WTC11 (cell line): Measurements from ENCODE around the gene RBSN. TPM values are rescaled to one million over a fixed set of nuclear protein-coding genes. Genes with fewer than 3 reads are reported as not detected.

Source experiments
- ATAC-seq: fragments of 200-7000 bp; cut with Tn5 transposase; 2 replicates; pipeline ENCODE4 v1.10.0; 2021; ENCODE audit warnings: mild to moderate bottlenecking, moderate library complexity
- CTCF ChIA-PET: fragments of 300-600 bp; sonication (Branson Sonifier 250); formaldehyde crosslinking; loops from one replicate; lab custom pipeline; 2021; ENCODE audit warnings: antibody characterized with exemption; lab: Charles Lee
- POLR2A ChIA-PET: fragments of 350-600 bp; sonication (Branson Sonifier 250); formaldehyde crosslinking; loops from one replicate; lab custom pipeline; 2021; ENCODE audit warnings: antibody characterized with exemption; lab: Charles Lee
- DNase-seq: peaks from one replicate; pipeline ENCODE4 v3.0.0; 2021; ENCODE audit warnings: low spot score
- H3K27ac Mint-ChIP-seq: 2 replicates; pipeline ENCODE4 v1.8.0; 2021; ENCODE audit warnings: mixed read lengths
- H3K27me3 Mint-ChIP-seq: 2 replicates; pipeline ENCODE4 v1.8.0; 2021; ENCODE audit warnings: low read depth, mild to moderate bottlenecking, moderate library complexity, mixed read lengths
- H3K36me3 Mint-ChIP-seq: 2 replicates; pipeline ENCODE4 v1.8.0; 2021; ENCODE audit warnings: mixed read lengths
- H3K4me1 Mint-ChIP-seq: 2 replicates; pipeline ENCODE4 v1.8.0; 2022; ENCODE audit warnings: mixed read lengths
- H3K4me3 Mint-ChIP-seq: 2 replicates; pipeline ENCODE4 v1.8.0; 2021; ENCODE audit warnings: mild to moderate bottlenecking, moderate library complexity, mixed read lengths
- H3K9me3 Mint-ChIP-seq: 2 replicates; pipeline ENCODE4 v1.8.0; 2021; ENCODE audit warnings: mixed read lengths
- AR ChIP-seq: fragments of 250-450 bp; sonication (Bioruptor Pico); IDR thresholded peaks from 2 replicates; pipeline ENCODE4 v1.9.0; 2021; ENCODE audit warnings: mild to moderate bottlenecking
- ARID4B ChIP-seq: sonication (generic); formaldehyde crosslinking; IDR thresholded peaks from 2 replicates; pipeline ENCODE4 v1.8.0; 2023; ENCODE audit warnings: missing genetic modification reagents, mild to moderate bottlenecking, borderline replicate concordance
- ATF1 ChIP-seq: sonication (generic); formaldehyde crosslinking; IDR thresholded peaks from 2 replicates; pipeline ENCODE4 v1.8.1; 2023; ENCODE audit warnings: mild to moderate bottlenecking, moderate library complexity, missing genetic modification reagents
- ATF2 ChIP-seq: sonication (generic); formaldehyde crosslinking; IDR thresholded peaks from 2 replicates; pipeline ENCODE4 v1.8.1; 2022; ENCODE audit warnings: low read depth, missing genetic modification reagents, borderline replicate concordance
- CTCF ChIP-seq: fragments of 200-600 bp; IDR thresholded peaks from 2 replicates; pipeline ENCODE4 v1.8.0; 2022; ENCODE audit warnings: antibody characterized with exemption
- FOXP1 ChIP-seq: sonication (generic); formaldehyde crosslinking; IDR thresholded peaks from 2 replicates; pipeline ENCODE4 v1.8.0; 2022; ENCODE audit warnings: missing genetic modification reagents, mild to moderate bottlenecking, moderate library complexity, borderline replicate concordance
- FOXP4 ChIP-seq: sonication (generic); formaldehyde crosslinking; IDR thresholded peaks from 2 replicates; pipeline ENCODE4 v1.8.0; 2022; ENCODE audit warnings: mild to moderate bottlenecking, missing genetic modification reagents
- GABPB1 ChIP-seq: sonication (generic); formaldehyde crosslinking; IDR thresholded peaks from 2 replicates; pipeline ENCODE4 v1.8.1; 2023; ENCODE audit warnings: mild to moderate bottlenecking, missing genetic modification reagents
- HMGXB4 ChIP-seq: sonication (generic); formaldehyde crosslinking; IDR thresholded peaks from 2 replicates; pipeline ENCODE4 v1.8.1; 2023; ENCODE audit warnings: mild to moderate bottlenecking, moderate library complexity, missing genetic modification reagents
- MAX ChIP-seq: sonication (generic); formaldehyde crosslinking; IDR thresholded peaks from 2 replicates; pipeline ENCODE4 v1.8.0; 2022; ENCODE audit warnings: mild to moderate bottlenecking, missing genetic modification reagents
- NFYB ChIP-seq: sonication (generic); formaldehyde crosslinking; conservative IDR thresholded peaks from 2 replicates; pipeline ENCODE4 v1.8.0; 2022; ENCODE audit warnings: low read depth, missing genetic modification reagents
- OVOL2 ChIP-seq: fragments of 250-450 bp; sonication (Bioruptor Pico); IDR thresholded peaks from 2 replicates; pipeline ENCODE4 v1.9.0; 2021; ENCODE audit warnings: mild to moderate bottlenecking, borderline replicate concordance
- STAT6 ChIP-seq: sonication (generic); formaldehyde crosslinking; conservative IDR thresholded peaks from 2 replicates; pipeline ENCODE4 v1.8.1; 2023; ENCODE audit warnings: mild to moderate bottlenecking, low read depth, missing genetic modification reagents, moderate library complexity
- TEAD4 ChIP-seq: sonication (generic); formaldehyde crosslinking; IDR thresholded peaks from 2 replicates; pipeline ENCODE4 v1.8.0; 2022; ENCODE audit warnings: mild to moderate bottlenecking, missing genetic modification reagents
- ZNF263 ChIP-seq: sonication (generic); formaldehyde crosslinking; IDR thresholded peaks from 2 replicates; pipeline ENCODE4 v1.8.1; 2022; ENCODE audit warnings: low read depth, mild to moderate bottlenecking, moderate library complexity, missing genetic modification reagents
- ZNF423 ChIP-seq: fragments of 250-450 bp; sonication (Bioruptor Pico); IDR thresholded peaks from 2 replicates; pipeline ENCODE4 v2.1.2; 2022; ENCODE audit warnings: mild to moderate bottlenecking, moderate library complexity
- total RNA-seq: library from RNA; stranded (reverse); gene quantifications from 3 replicates; pipeline ENCODE4 v1.2.3, GENCODE V29; 2021

The RBSN gene
- total RNA-seq, 1 experiment from 2014 or later: 24.2 TPM

GRCh38 chr3:15043408-15044171, 55.4 kb downstream of the RBSN start:
- H3K4me3 Mint-ChIP-seq: no peak overlapping the region
- no peaks in the 10 kb centered on the region for H3K4me1 Mint-ChIP-seq
- no peak for TF ChIP-seq ARID4B (CRISPR knock-in tag)
- TF ChIP-seq MAX: no peak
- no peak for TF ChIP-seq AR (CRISPR knock-in tag)
- no peak for TF ChIP-seq FOXP4 (CRISPR knock-in tag)
- ChIA-PET CTCF (no interaction called here), POLR2A (no interaction called here)
- H3K27me3 Mint-ChIP-seq: no peaks in the 10 kb centered on the region
- H3K36me3 Mint-ChIP-seq: peaks cover 78% of the 10 kb centered on the region
- H3K9me3 Mint-ChIP-seq: no peaks in the 10 kb centered on the region
- no peak for ATAC-seq
- H3K27ac Mint-ChIP-seq: no peak overlapping the region
- DNase-seq: no peak

- Mint-ChIP-seq H3K36me3 (peaks cover 79% of the 10 kb centered on the region), H3K9me3 (no peaks in the 10 kb centered on the region), H3K27me3 (no peaks in the 10 kb centered on the region), H3K4me3 (no peak overlapping the region), H3K4me1 (no peaks in the 10 kb centered on the region), H3K27ac (no peak overlapping the region)
- DNase-seq: no peak
- POLR2A ChIA-PET: no interaction called here
- CTCF ChIA-PET: no interaction called here
- no peak for ATAC-seq
- TF ChIP-seq ZNF423 (no peak), HMGXB4 (CRISPR knock-in tag) (no peak), ATF1 (no peak), ATF2 (no peak), ZNF263 (no peak), GABPB1 (CRISPR knock-in tag) (no peak), STAT6 (CRISPR knock-in tag) (no peak), OVOL2 (CRISPR knock-in tag) (no peak), FOXP1 (no peak), CTCF (no peak), TEAD4 (no peak), NFYB (CRISPR knock-in tag) (no peak)
These were observed 56.0 kb downstream of the RBSN start for GRCh38 chr3:15042936-15043335.
